HG02884 (cell line): Measurements from ENCODE around the gene CHKA.

Experiments
- ATAC-seq: cut with Tn5 transposase; IDR thresholded peaks from one replicate; pipeline ENCODE4 v1.9.1; 2021; ENCODE audit warnings: mild to moderate bottlenecking, moderate library complexity; ENCODE audit not compliant: unreplicated experiment

Gene CHKA

GRCh38 chr11:68004551-68005335 lies 116.4 kb downstream of the CHKA start:
- ATAC-seq, result no peak

DNA sequence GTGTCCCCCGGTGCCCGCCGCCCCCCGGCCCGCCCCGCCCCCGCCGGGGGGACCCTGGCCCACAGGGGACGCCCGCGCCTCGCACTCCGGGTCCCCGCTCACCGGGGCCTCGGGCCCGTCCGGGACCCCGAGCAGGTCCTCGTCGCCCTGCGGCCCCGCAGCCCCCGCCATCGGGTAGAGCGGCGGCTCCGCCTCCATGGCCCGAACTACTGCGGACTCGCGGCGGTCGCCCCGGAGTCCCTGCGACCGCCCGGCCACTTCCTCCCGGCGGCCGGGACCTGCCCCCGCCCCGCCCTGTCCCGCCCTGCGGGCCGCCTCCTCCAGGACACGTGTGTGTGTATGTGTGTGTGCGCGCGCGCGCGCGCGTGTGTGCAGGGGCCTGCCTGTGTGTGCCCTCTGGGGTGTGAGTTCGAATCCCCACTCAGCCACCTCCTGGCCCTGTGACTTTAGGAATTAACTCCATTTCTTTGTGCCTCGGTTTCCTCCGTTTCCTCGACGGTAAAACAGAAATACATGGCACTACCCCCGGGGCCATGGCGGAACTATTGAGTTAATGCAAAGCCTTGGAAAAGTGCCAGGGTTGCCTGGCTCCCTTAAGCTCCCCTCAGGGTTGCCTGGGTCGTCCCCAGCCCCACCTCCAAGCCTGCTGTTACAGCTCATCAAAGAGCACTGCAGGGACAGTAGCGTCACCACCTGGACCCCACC lies 117.2 kb downstream of the CHKA start, which contains the start of gene UNC93B1:
Gene UNC93B1, minus strand, starts transcription at position 252 of the 705 bp plus-strand sequence. Its CDS starts 54 bp downstream, at position 198.
- ATAC-seq, result peak; percentile 46

GRCh38 chr11:68002938-68003845 lies 118.0 kb downstream of the CHKA start:
- ATAC-seq, result peak; percentile 33
